Measurements from ENCODE around the gene ERCC8. TPM values are rescaled to one million over a fixed set of nuclear protein-coding genes. Genes with fewer than 3 reads are reported as not detected.

Gene ERCC8
- total and polyA plus RNA-seq, 2 of the 13 experiments (the other 11 are each of a cell fraction or from before 2014, with no cell fraction given): 24.4 to 35.2 TPM

- TF ChIP-seq, protein P1, sequence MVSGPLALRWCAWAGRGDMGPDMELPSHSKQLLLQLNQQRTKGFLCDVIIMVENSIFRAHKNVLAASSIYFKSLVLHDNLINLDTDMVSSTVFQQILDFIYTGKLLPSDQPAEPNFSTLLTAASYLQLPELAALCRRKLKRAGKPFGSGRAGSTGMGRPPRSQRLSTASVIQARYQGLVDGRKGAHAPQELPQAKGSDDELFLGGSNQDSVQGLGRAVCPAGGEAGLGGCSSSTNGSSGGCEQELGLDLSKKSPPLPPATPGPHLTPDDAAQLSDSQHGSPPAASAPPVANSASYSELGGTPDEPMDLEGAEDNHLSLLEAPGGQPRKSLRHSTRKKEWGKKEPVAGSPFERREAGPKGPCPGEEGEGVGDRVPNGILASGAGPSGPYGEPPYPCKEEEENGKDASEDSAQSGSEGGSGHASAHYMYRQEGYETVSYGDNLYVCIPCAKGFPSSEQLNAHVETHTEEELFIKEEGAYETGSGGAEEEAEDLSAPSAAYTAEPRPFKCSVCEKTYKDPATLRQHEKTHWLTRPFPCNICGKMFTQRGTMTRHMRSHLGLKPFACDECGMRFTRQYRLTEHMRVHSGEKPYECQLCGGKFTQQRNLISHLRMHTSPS (CRISPR knock-in tag; IDR thresholded peaks at IDR 0.05; ENCODE audit: low read depth): no peak
- no peak for TF ChIP-seq CREB1 (IDR thresholded peaks at IDR 0.05)
- TF ChIP-seq CREB1 (CRISPR knock-in tag; IDR thresholded peaks at IDR 0.05): no peak
- no peak for TF ChIP-seq ZBTB21 (CRISPR knock-in tag; IDR thresholded peaks at IDR 0.05)
- TF ChIP-seq, protein P2, sequence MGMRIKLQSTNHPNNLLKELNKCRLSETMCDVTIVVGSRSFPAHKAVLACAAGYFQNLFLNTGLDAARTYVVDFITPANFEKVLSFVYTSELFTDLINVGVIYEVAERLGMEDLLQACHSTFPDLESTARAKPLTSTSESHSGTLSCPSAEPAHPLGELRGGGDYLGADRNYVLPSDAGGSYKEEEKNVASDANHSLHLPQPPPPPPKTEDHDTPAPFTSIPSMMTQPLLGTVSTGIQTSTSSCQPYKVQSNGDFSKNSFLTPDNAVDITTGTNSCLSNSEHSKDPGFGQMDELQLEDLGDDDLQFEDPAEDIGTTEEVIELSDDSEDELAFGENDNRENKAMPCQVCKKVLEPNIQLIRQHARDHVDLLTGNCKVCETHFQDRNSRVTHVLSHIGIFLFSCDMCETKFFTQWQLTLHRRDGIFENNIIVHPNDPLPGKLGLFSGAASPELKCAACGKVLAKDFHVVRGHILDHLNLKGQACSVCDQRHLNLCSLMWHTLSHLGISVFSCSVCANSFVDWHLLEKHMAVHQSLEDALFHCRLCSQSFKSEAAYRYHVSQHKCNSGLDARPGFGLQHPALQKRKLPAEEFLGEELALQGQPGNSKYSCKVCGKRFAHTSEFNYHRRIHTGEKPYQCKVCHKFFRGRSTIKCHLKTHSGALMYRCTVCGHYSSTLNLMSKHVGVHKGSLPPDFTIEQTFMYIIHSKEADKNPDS (CRISPR knock-in tag; IDR thresholded peaks at IDR 0.05): no peak
- TF ChIP-seq ZKSCAN5 (CRISPR knock-in tag; IDR thresholded peaks at IDR 0.05): no peak
- peak; percentile 54 for TF ChIP-seq AGO2 (optimal IDR thresholded peaks at IDR 0.05; ENCODE audit: low read depth, low read length)
- TF ChIP-seq, protein P3, sequence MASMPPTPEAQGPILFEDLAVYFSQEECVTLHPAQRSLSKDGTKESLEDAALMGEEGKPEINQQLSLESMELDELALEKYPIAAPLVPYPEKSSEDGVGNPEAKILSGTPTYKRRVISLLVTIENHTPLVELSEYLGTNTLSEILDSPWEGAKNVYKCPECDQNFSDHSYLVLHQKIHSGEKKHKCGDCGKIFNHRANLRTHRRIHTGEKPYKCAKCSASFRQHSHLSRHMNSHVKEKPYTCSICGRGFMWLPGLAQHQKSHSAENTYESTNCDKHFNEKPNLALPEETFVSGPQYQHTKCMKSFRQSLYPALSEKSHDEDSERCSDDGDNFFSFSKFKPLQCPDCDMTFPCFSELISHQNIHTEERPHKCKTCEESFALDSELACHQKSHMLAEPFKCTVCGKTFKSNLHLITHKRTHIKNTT (CRISPR knock-in tag; IDR thresholded peaks at IDR 0.05): no peak
- TF ChIP-seq FLYWCH1 (CRISPR knock-in tag; IDR thresholded peaks at IDR 0.05): 0 out of 2 replicates have a peak, but pooled peaks have one; percentile 29
- no peak for TF ChIP-seq FOXA3 (CRISPR knock-in tag; IDR thresholded peaks at IDR 0.05)
- TF ChIP-seq ZSCAN25 (CRISPR knock-in tag; IDR thresholded peaks at IDR 0.05): no peak
- TF ChIP-seq NR0B2 (CRISPR knock-in tag; IDR thresholded peaks at IDR 0.05): no peak; the same call in 1 of the 2 replicates
- no peak for TF ChIP-seq IKZF1 (IDR thresholded peaks at IDR 0.05)
- TF ChIP-seq ZIK1 (CRISPR knock-in tag; IDR thresholded peaks at IDR 0.05; ENCODE audit: borderline replicate concordance, low read depth): no peak
- TF ChIP-seq NCOA5 (CRISPR knock-in tag; IDR thresholded peaks at IDR 0.05): no peak
- no peak for TF ChIP-seq CBX5 (CRISPR knock-in tag; IDR thresholded peaks at IDR 0.05; ENCODE audit: borderline replicate concordance)
- 0 out of 2 replicates have a peak, but pooled peaks have one; percentile 8 for TF ChIP-seq ZNF746 (CRISPR knock-in tag; IDR thresholded peaks at IDR 0.05)
- TF ChIP-seq, protein P4, sequence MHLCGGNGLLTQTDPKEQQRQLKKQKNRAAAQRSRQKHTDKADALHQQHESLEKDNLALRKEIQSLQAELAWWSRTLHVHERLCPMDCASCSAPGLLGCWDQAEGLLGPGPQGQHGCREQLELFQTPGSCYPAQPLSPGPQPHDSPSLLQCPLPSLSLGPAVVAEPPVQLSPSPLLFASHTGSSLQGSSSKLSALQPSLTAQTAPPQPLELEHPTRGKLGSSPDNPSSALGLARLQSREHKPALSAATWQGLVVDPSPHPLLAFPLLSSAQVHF (CRISPR knock-in tag; IDR thresholded peaks at IDR 0.05): peak; percentile 74; the same call in 1 of the 2 replicates
- TF ChIP-seq ZNF253 (CRISPR knock-in tag; IDR thresholded peaks at IDR 0.05; ENCODE audit: borderline replicate concordance): no peak
- peak; percentile 65; the same call in 1 of the 2 replicates for TF ChIP-seq ZNF724P (CRISPR knock-in tag; IDR thresholded peaks at IDR 0.05; ENCODE audit: borderline replicate concordance)
- TF ChIP-seq, protein P5, sequence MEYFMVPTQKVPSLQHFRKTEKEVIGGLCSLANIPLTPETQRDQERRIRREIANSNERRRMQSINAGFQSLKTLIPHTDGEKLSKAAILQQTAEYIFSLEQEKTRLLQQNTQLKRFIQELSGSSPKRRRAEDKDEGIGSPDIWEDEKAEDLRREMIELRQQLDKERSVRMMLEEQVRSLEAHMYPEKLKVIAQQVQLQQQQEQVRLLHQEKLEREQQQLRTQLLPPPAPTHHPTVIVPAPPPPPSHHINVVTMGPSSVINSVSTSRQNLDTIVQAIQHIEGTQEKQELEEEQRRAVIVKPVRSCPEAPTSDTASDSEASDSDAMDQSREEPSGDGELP (IDR thresholded peaks at IDR 0.05; ENCODE audit: borderline replicate concordance, low read depth): peak; percentile 22; the same call in 1 of the 2 replicates
- no peak for TF ChIP-seq ZSCAN21 (CRISPR knock-in tag; IDR thresholded peaks at IDR 0.05; ENCODE audit: borderline replicate concordance)
These were observed at the start of gene ERCC8, which contains the start of gene NDUFAF2 (continued) for GRCh38 chr5:60944904-60945812.
